Epithelial cell of proximal tubule (primary cell): ENCODE data around the gene IL20. TPM values are rescaled to one million over a fixed set of nuclear protein-coding genes. Genes with fewer than 3 reads are reported as not detected.

ENCODE experiments used
- DNase-seq: peaks from one replicate; pipeline ENCODE4 v3.0.0-alpha.2; 2011; ENCODE audit warnings: low read depth
- H3K4me3 ChIP-seq: 2 replicates; pipeline ENCODE4 v1.5.1; 2011; ENCODE audit warnings: low read depth, mild to moderate bottlenecking, low read length
- CTCF ChIP-seq: conservative IDR thresholded peaks from 2 replicates; pipeline ENCODE4 v1.5.1; 2012; ENCODE audit warnings: low read depth, mild to moderate bottlenecking, low read length
- total RNA-seq: library from RNA; depleted of rRNA; stranded (reverse); fragments of >200 nt; gene quantifications from 2 replicates; pipeline ENCODE4 v1.2.3, GENCODE V29; 2015

Gene IL20
- total RNA-seq, 1 donor from 2014 or later, result not detected

DNA sequence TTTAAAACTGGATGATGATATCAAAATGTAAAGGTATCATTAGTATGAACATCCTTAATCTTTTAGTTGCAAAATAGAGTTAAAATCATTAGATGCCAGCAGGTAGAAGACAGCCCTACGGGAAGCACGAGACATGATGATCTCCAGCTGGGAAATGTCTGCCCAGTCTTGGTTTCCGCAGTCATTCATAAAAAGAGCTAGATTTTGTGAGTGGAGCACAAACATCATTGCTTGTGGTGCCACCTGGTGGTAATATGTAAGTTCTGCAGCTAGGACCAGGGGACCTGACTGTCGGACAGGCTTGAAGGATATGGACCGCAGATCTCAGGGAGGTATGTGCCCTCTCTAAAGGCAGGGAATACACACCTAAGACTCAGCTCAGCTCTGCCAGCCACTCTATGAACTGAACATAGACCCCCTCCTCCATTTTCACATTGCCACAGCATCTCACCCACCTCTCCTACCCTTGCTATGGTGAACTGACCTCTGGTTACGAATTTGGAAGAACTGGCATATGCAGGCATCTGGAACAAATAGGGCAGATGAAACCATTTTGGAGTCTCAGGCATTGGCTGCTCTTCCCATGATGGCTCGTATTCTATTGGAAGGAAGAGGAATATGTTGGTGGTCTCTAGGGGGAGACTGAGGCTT lies 47.1 kb downstream of the IL20 start:
- no peak overlapping the region for H3K4me3 ChIP-seq
- peak; percentile 82 for TF ChIP-seq CTCF
- no peak for DNase-seq

DNA sequence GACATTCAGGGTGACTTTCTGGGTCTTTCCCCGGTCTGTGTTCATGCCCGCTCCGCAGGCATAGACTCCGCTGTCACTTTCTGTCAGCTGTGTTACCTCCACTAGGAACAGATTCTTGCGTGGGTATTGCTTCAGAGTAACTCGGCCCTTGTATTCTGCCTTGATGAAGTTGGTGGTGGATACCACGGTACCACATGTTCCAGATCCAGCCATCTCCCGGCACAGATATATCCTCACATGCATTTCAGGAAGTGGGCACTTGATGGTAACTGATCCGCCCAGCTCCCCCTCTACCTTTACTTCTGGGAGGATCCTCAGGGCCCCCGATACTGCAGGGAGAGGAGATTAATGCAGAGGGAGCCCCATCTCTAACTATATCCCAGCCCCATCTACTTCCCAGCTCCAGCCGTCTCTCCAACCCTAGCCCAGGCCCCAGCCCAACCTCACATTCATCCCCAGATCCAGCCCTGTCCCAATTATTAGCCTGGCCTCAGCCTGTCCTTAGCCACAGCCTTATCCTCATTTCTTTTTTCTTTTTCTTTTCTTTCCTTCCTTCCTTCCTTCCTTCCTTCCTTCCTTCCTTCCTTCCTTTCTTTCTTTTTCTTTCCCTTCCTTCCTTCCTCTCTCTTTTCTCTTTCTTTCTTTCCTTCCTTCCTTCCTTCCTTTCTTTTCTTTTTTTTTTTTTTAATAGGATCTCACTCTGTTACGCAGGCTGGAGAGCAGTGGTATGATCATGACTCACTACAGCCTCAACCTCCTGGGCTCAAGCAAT lies 48.5 kb downstream of the IL20 start:
- DNase-seq, result no peak
- no peak for TF ChIP-seq CTCF
- no peak overlapping the region for H3K4me3 ChIP-seq

DNA sequence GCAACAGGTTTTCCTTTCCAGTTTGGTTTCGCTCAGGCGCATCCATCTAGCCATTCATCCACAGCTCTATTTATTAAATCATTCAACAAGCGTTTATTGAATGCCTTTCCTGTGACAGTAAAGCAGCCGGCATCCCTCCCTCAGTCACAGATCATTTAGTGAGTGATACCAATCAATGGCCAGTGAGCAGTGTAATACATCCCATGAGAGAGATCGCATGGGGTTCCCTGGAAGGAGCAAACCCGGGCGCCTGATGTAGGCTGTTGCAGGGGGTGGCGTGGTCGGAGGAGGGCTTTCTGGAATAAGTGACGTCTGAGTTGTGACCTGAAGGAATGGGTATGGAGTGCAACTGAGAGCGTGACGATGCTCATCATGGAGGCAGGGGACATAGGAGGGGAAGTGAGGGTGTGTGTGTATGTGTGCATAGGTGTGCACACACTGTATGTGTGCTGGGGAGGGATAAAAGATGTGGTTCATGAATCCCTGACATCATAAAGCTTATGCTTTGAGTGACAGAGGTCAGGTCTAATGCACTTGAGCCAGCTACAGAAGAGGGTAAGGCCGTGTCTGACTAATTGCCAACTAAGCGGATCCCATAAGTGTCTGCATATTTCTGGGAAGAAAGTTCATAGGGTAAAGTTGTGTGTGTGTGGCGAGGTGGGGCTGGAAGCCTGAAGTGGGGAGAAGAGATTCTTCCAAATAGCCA lies 49.8 kb downstream of the IL20 start:
- DNase-seq, result no peak
- H3K4me3 ChIP-seq, result no peak overlapping the region
- TF ChIP-seq CTCF, result no peak

- TF ChIP-seq CTCF, result no peak
- H3K4me3 ChIP-seq, result no peak overlapping the region
- no peak for DNase-seq
Observed at GRCh38 chr1:206916000-206916709, 50.7 kb downstream of the IL20 start.

GRCh38 chr1:206918076-206918475 lies 52.7 kb downstream of the IL20 start:
- no peak overlapping the region for H3K4me3 ChIP-seq
- TF ChIP-seq CTCF, result no peak
- DNase-seq, result no peak

Other genes with a start within 250 kb of the IL20 start
- gene DYRK3, start 230.1 kb upstream of the IL20 start, total RNA-seq, result 2.9 and 5.1 TPM in 2 replicates
- 45.5 and 57.9 TPM in 2 replicates for gene MAPKAPK2, start 180.7 kb upstream of the IL20 start, total RNA-seq
- not detected in 2 replicates for gene IL19, start 94.8 kb upstream of the IL20 start, total RNA-seq
- not detected in 2 replicates for gene IL10, start 93.1 kb upstream of the IL20 start, total RNA-seq
- gene IL24, start 31.8 kb downstream of the IL20 start, total RNA-seq, result 1.1 TPM in 1 of 2 replicates, not detected in the other
- 0.65 TPM in 1 of 2 replicates, not detected in the other for gene FCMR, start 56.3 kb downstream of the IL20 start, total RNA-seq
- 0.06 TPM in 1 of 2 replicates, not detected in the other for gene PIGR, start 80.8 kb downstream of the IL20 start, total RNA-seq
- gene FCAMR, start 104.8 kb downstream of the IL20 start, total RNA-seq, result 0.29 TPM in 1 of 2 replicates, not detected in the other
- gene C1orf116, start 167.1 kb downstream of the IL20 start, total RNA-seq, result 21.6 and 22.5 TPM in 2 replicates
- gene YOD1, start 185.6 kb downstream of the IL20 start, total RNA-seq, result 6.7 TPM in 2 replicates
- gene PFKFB2, start 187.7 kb downstream of the IL20 start, total RNA-seq, result 3.8 and 5.1 TPM in 2 replicates
- not detected in 2 replicates for gene C4BPB, start 223.2 kb downstream of the IL20 start, total RNA-seq
- gene C4BPA, start 238.6 kb downstream of the IL20 start, total RNA-seq, result not detected in 2 replicates